Cerebellar nuclear complex (tissue), 1 donor: ENCODE data around the gene SLC25A43.
"Not testable (repeated sequence)": the region's sequence is repeated elsewhere in the genome, so short reads cannot be mapped to it uniquely, and the experiment has no call there.

Experiments used
- DNase-seq, 2 experiments: peaks; one replicate each; lab custom pipeline; 2025; lab: John Stamatoyannopoulos, UW

SLC25A43 gene

GRCh38 chrX:119467842-119468550, 68.9 kb downstream of the SLC25A43 start, which contains the start of gene SLC25A5:
Gene SLC25A5 (plus strand): TSS chrX:119468444. CDS start chrX:119468516, 72 bp downstream.
- peak; percentile 8 to 48 for DNase-seq

- peak in 1 of 2 experiments; percentile 42 for DNase-seq
These were observed 69.6 kb downstream of the SLC25A43 start for GRCh38 chrX:119468551-119469312.

- no peak for DNase-seq
These were observed 70.1 kb downstream of the SLC25A43 start for GRCh38 chrX:119469313-119469635.

- DNase-seq: no peak
These were observed 75.7 kb downstream of the SLC25A43 start for GRCh38 chrX:119474615-119475388.

- DNase-seq: no peak
These were observed 76.4 kb downstream of the SLC25A43 start for GRCh38 chrX:119475389-119476101.

GRCh38 chrX:119477812-119478232, 78.7 kb downstream of the SLC25A43 start:
- no peak for DNase-seq

- DNase-seq: no peak
These were observed 79.4 kb downstream of the SLC25A43 start for GRCh38 chrX:119478504-119478903.

GRCh38 chrX:119479845-119480244, 80.7 kb downstream of the SLC25A43 start:
- DNase-seq: no peak

GRCh38 chrX:119481323-119481801, 82.2 kb downstream of the SLC25A43 start:
- DNase-seq: no peak

- no peak for DNase-seq
These were observed 82.9 kb downstream of the SLC25A43 start for GRCh38 chrX:119482041-119482440.

- no peak for DNase-seq
These were observed 83.6 kb downstream of the SLC25A43 start for GRCh38 chrX:119482481-119483480.

GRCh38 chrX:119486745-119487144, 87.6 kb downstream of the SLC25A43 start:
- no peak for DNase-seq

- DNase-seq: not testable (repeated sequence)
These were observed 88.6 kb downstream of the SLC25A43 start for GRCh38 chrX:119487766-119488165.

GRCh38 chrX:119488749-119489148, 89.6 kb downstream of the SLC25A43 start:
- peak in 1 of 2 experiments; percentile 14 for DNase-seq

GRCh38 chrX:119489212-119490074, 90.3 kb downstream of the SLC25A43 start:
- no peak for DNase-seq

- no peak for DNase-seq
These were observed 93.3 kb downstream of the SLC25A43 start for GRCh38 chrX:119492463-119492862.

- not testable (repeated sequence) for DNase-seq
These were observed 94.8 kb downstream of the SLC25A43 start for GRCh38 chrX:119493851-119494495.

GRCh38 chrX:119495734-119496726, 96.9 kb downstream of the SLC25A43 start:
- no peak for DNase-seq
